Measurements from ENCODE around the gene CLASP1.
"Not testable (repeated sequence)": the region's sequence is repeated elsewhere in the genome, so short reads cannot be mapped to it uniquely, and the experiment has no call there.

CLASP1 gene

GRCh38 chr2:121625953-121626352 lies 23.3 kb downstream of the CLASP1 start:
- in situ Hi-C loops (cut with MboI; ENCODE audit: low sequenced_read_pairs): no loop called here

GRCh38 chr2:121617042-121617599 lies 32.1 kb downstream of the CLASP1 start:
- in situ Hi-C loops (cut with MboI; ENCODE audit: low sequenced_read_pairs): no loop called here

GRCh38 chr2:121613774-121614173 lies 35.5 kb downstream of the CLASP1 start:
- in situ Hi-C loops (cut with MboI; ENCODE audit: low sequenced_read_pairs): no loop called here

GRCh38 chr2:121613152-121613551 lies 36.1 kb downstream of the CLASP1 start:
- in situ Hi-C loops (cut with MboI; ENCODE audit: low sequenced_read_pairs): no loop called here

- in situ Hi-C loops (cut with MboI; ENCODE audit: low sequenced_read_pairs): no loop called here
Measured at GRCh38 chr2:121611730-121612705, 37.2 kb downstream of the CLASP1 start.

- in situ Hi-C loops (cut with MboI; ENCODE audit: low sequenced_read_pairs): not testable (repeated sequence)
Measured at GRCh38 chr2:121611048-121611649, 38.1 kb downstream of the CLASP1 start.

- in situ Hi-C loops (cut with MboI; ENCODE audit: low sequenced_read_pairs): not testable (repeated sequence)
Measured at GRCh38 chr2:121610487-121610874, 38.8 kb downstream of the CLASP1 start.

- in situ Hi-C loops (cut with MboI; ENCODE audit: low sequenced_read_pairs): no loop called here
Measured at GRCh38 chr2:121608967-121609366, 40.3 kb downstream of the CLASP1 start.

- in situ Hi-C loops (cut with MboI; ENCODE audit: low sequenced_read_pairs): no loop called here
Measured at GRCh38 chr2:121608367-121608766, 40.9 kb downstream of the CLASP1 start.

- in situ Hi-C loops (cut with MboI; ENCODE audit: low sequenced_read_pairs): no loop called here
Measured at GRCh38 chr2:121605820-121606733, 43.2 kb downstream of the CLASP1 start.

GRCh38 chr2:121603185-121603584 lies 46.1 kb downstream of the CLASP1 start:
- in situ Hi-C loops (cut with MboI; ENCODE audit: low sequenced_read_pairs): no loop called here

GRCh38 chr2:121599963-121600651 lies 49.2 kb downstream of the CLASP1 start:
- in situ Hi-C loops (cut with MboI; ENCODE audit: low sequenced_read_pairs): no loop called here

GRCh38 chr2:121598087-121598486 lies 51.2 kb downstream of the CLASP1 start:
- in situ Hi-C loops (cut with MboI; ENCODE audit: low sequenced_read_pairs): no loop called here

GRCh38 chr2:121596221-121597080 lies 52.8 kb downstream of the CLASP1 start:
- in situ Hi-C loops (cut with MboI; ENCODE audit: low sequenced_read_pairs): no loop called here

GRCh38 chr2:121595012-121595891 lies 54.0 kb downstream of the CLASP1 start:
- in situ Hi-C loops (cut with MboI; ENCODE audit: low sequenced_read_pairs): no loop called here

GRCh38 chr2:121591199-121591598 lies 58.1 kb downstream of the CLASP1 start:
- in situ Hi-C loops (cut with MboI; ENCODE audit: low sequenced_read_pairs): no loop called here

GRCh38 chr2:121588357-121588756 lies 60.9 kb downstream of the CLASP1 start:
- in situ Hi-C loops (cut with MboI; ENCODE audit: low sequenced_read_pairs): no loop called here

- in situ Hi-C loops (cut with MboI; ENCODE audit: low sequenced_read_pairs): no loop called here
Measured at GRCh38 chr2:121587131-121587530, 62.1 kb downstream of the CLASP1 start.
